K562 (cell line): ENCODE measurements around the gene PDE6B. TPM values are rescaled to one million over a fixed set of nuclear protein-coding genes. Genes with fewer than 3 reads are reported as not detected.

Experiments used
- ATAC-seq: fragments of 200-7000 bp; cut with Tn5 transposase; 3 replicates; pipeline ENCODE4 v1.9.1; 2020; ENCODE audit warnings: moderate library complexity
- BruUV-seq: library from RNA; stranded (reverse); fragments of 400-500 nt; replicated peaks from 2 replicates; lab custom pipeline; 2021; lab: Mats Ljungman, UMichigan
- CTCF ChIA-PET: fragments of 300-600 bp; formaldehyde crosslinking; extraction: SDS; loops from one replicate; lab custom pipeline; 2021; ENCODE audit warnings: low intra/inter-chr PET ratio; lab: Yijun Ruan, JAX
- POLR2A ChIA-PET: fragments of 300-600, 350-650 bp; sonication (Branson Sonifier 250); formaldehyde crosslinking; extraction: SDS; loops from one replicate; lab custom pipeline; 2021; ENCODE audit warnings: antibody characterized with exemption, inconsistent platforms; lab: Yijun Ruan, JAX
- DNase-seq, 4 experiments: peaks; one replicate each; pipeline versions ENCODE4 v3.0.0 to v3.0.0-alpha.2; 2011 to 2018; ENCODE audit warnings: low spot score in 3 of 4, mixed read lengths in 3 of 4; ENCODE audit errors: extremely low read depth in 1 of 4
- FAIRE-seq: peaks from 2 replicates; lab custom pipeline; 2011; peaks lifted over from hg19 to GRCh38; lab: Jason Lieb, UNC
- H2AFZ ChIP-seq: 2 replicates; pipeline ENCODE4 v1.6.0; 2011; ENCODE audit warnings: low read depth, low read length, control low read depth, inconsistent platforms
- H3K27ac ChIP-seq: fragments of 200-600 bp; 3 replicates; pipeline ENCODE4 v1.8.0; 2011; ENCODE audit warnings: low read depth, mild to moderate bottlenecking, control low read depth, inconsistent platforms, low read length, moderate library complexity, mixed read lengths; ENCODE audit errors: extremely low read depth
- H3K27me3 ChIP-seq, 2 experiments: fragments of 300-600 bp in 1 of 2; 2 replicates in 1 of 2; 3 replicates in 1 of 2; pipeline versions ENCODE4 v1.6.0 to v1.8.0; 2011; ENCODE audit warnings: inconsistent platforms in 2 of 2, low read length in 2 of 2, mild to moderate bottlenecking in 1 of 2, mixed read lengths in 1 of 2, moderate library complexity in 1 of 2; ENCODE audit not compliant: control insufficient read depth in 2 of 2, insufficient read depth in 2 of 2
- H3K36me3 ChIP-seq: fragments of 300-600 bp; 3 replicates; pipeline ENCODE4 v1.8.0; 2011; ENCODE audit warnings: mild to moderate bottlenecking, low read length, inconsistent platforms; ENCODE audit not compliant: control insufficient read depth, insufficient read depth
- H3K4me1 ChIP-seq, 2 experiments: fragments of 200-600 bp in 1 of 2; replicated peaks in 1 of 2; 2 replicates in 1 of 2; 3 replicates in 1 of 2; pipeline versions ENCODE4 v1.5.1 to v1.8.0; 2011; ENCODE audit warnings: inconsistent platforms in 2 of 2, low read length in 2 of 2, mild to moderate bottlenecking in 1 of 2, mixed read lengths in 1 of 2, moderate library complexity in 1 of 2; ENCODE audit not compliant: control insufficient read depth in 2 of 2, insufficient read depth in 2 of 2
- H3K4me2 ChIP-seq: 2 replicates; pipeline ENCODE4 v1.6.1; 2011; ENCODE audit warnings: low read length, control low read depth, inconsistent platforms, mixed read lengths; ENCODE audit not compliant: insufficient read depth
- H3K4me3 ChIP-seq: fragments of 200-600 bp; sonication (generic), shearing (Covaris generic); 2 replicates; pipeline ENCODE4 v1.5.1; 2016; ENCODE audit warnings: control low read depth, inconsistent platforms
- H3K79me2 ChIP-seq: fragments of 200-600 bp; 3 replicates; pipeline ENCODE4 v1.8.0; 2011; ENCODE audit warnings: low read length, inconsistent platforms; ENCODE audit not compliant: control insufficient read depth, insufficient read depth
- H3K9ac ChIP-seq, 2 experiments: 2 replicates each; pipeline versions ENCODE4 v1.6.0 to v1.6.1; 2011; ENCODE audit warnings: low read depth in 2 of 2, low read length in 2 of 2, control low read depth in 1 of 2, inconsistent platforms in 1 of 2, mild to moderate bottlenecking in 1 of 2, mixed read lengths in 1 of 2; ENCODE audit not compliant: insufficient read depth in 1 of 2
- H3K9me1 ChIP-seq: one replicate; pipeline ENCODE4 v1.6.0; 2011; ENCODE audit warnings: inconsistent platforms, mild to moderate bottlenecking, low read length, moderate library complexity; ENCODE audit not compliant: control insufficient read depth, insufficient read depth
- H3K9me3 ChIP-seq: replicated peaks from 2 replicates; pipeline ENCODE4 v1.5.1; 2011; ENCODE audit warnings: low read depth, low read length, inconsistent platforms; ENCODE audit not compliant: control insufficient read depth, insufficient read depth
- H4K20me1 ChIP-seq: replicated peaks from 2 replicates; pipeline ENCODE4 v1.6.1; 2011; ENCODE audit warnings: low read length, inconsistent platforms, mixed read lengths; ENCODE audit not compliant: control insufficient read depth, insufficient read depth
- GTF2A2 ChIP-seq: IDR thresholded peaks from 2 replicates; pipeline ENCODE4 v1.6.1; 2016; ENCODE audit warnings: mild to moderate bottlenecking, missing genetic modification characterization, missing compliant biosample characterization
- RBM14 ChIP-seq: fragments of 200-400 bp; formaldehyde crosslinking; IDR thresholded peaks from 2 replicates; pipeline ENCODE4 v1.6.1; 2018; ENCODE audit warnings: low read depth, mild to moderate bottlenecking, low read length, moderate library complexity, borderline replicate concordance; ENCODE audit not compliant: insufficient read depth
- WGBS: fragments of 100-300 bp; shearing (Covaris generic); methylation state at CpG from one replicate; pipeline ENCODE4 v1.1.6; 2016; ENCODE audit warnings: low coverage, mixed read lengths; ENCODE audit not compliant: insufficient coverage; ENCODE audit errors: missing lambda C conversion rate; 5-methylcytosine and 5-hydroxymethylcytosine counted together
- in situ Hi-C: fragments of 300-500 bp; cut with MboI; formaldehyde crosslinking; loops from 4 replicates; pipeline ENCODE4 v1.15.0; 2018; ENCODE audit warnings: inconsistent platforms, mixed read lengths
- intact Hi-C: fragments of 100-400 bp; cut with micrococcal nuclease; formaldehyde crosslinking; loops from 2 replicates; pipeline ENCODE4 v1.14.2; 2022
- polyA plus RNA-seq, 8 experiments: library from polyadenylated mRNA; depleted of rRNA in 4 of 8; stranded (reverse) in 5 of 8; unstranded in 3 of 8; fragments of >200 nt; fragmentation: Nextera tagmentation in 2 of 8; fragmentation: Illumina TruSeq in 1 of 8; extraction: Ambion mirVana in 2 of 8; extraction: Trizol in 1 of 8; gene quantifications; 2 replicates each; pipeline versions ENCODE4 v1.2.1 to v1.2.3, GENCODE V29; 2011 to 2014; ENCODE audit warnings: inconsistent platforms in 1 of 8, missing spikeins in 1 of 8
- total RNA-seq, 7 experiments: library from RNA; depleted of rRNA in 6 of 7; stranded (reverse); fragments of >200 nt in 6 of 7; fragmentation: Illumina TruSeq in 2 of 7; extraction: Trizol in 2 of 7; gene quantifications; 2 replicates each; pipeline versions ENCODE4 v1.2.1 to v1.2.3, GENCODE V29; 2011 to 2021; ENCODE audit warnings: low replicate concordance in 1 of 7
- TF ChIP-seq, protein P1 (sequence below): IDR thresholded peaks from 2 replicates; pipeline ENCODE4 v1.6.1; 2014; ENCODE audit warnings: antibody characterized with exemption

PDE6B gene
- total and polyA plus RNA-seq, 9 of the 15 experiments (the other 6 are each of a cell fraction or from before 2014, with no cell fraction given), result 0.04 TPM; not detected in 8

GRCh38 chr4:609400-610050, 15.8 kb upstream of the PDE6B start (continued):
- no peak for TF ChIP-seq GTF2A2 (tag)
- TF ChIP-seq, all 486 proteins: peak for 14

DNA sequence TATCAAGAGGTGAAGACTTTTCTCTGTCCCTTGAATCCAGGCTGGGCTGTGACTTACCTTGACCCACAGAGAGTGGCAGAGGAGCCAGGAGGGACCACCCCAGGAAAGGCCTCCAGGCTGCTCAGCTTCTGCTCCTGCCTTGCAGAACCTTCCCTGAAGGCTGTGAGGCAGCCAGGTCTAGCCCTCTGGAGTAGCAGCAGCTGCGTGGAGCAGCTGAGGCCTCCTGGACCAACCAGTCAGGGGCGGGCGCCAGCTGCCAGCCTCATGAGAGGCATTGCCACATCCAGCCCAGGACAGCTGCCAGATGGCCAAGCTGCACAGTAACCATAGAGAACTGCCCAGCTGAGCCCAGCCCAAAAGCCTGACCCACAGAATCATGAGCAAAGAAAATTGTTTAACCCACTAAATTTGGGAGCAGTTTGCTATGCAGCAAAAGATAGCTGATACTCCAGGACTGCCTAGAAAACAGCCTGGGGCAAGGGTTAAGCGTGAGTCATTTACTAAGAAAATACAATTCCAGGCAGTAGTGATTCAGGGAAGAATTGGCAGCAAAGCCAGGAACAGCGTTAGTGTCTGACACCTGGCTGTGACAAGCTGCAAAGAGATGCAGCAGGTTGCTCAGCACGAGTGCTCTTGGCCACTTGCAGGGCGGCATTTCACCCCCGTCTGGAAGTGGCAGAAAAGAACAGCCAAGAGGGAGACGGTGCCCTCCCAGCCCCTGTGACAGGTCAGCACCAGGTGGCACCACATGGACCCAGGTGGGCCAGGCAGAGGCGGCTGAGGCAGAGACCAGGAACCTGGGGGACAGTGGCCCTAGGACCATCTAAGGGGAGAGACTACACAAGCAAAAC, 14.7 kb upstream of the PDE6B start:
- no peak overlapping the region for H2AFZ ChIP-seq
- no peaks in the 10 kb centered on the region; the same call in 1 of the 2 replicates for H3K9me3 ChIP-seq
- ATAC-seq, result no peak
- no peak overlapping the region for H3K4me3 ChIP-seq
- FAIRE-seq, result no peak
- H3K27me3 ChIP-seq, result peaks cover 4 to 37% of the 10 kb centered on the region in 2 experiments; a peak in 3 of 5 replicates
- no peaks in the 10 kb centered on the region for H3K9me1 ChIP-seq
- ChIA-PET POLR2A (interaction anchor here (0.7 kb wide), 1 partner anchor 24 kb away, joined by 3 read pairs; no protein-coding TSS in a partner anchor), CTCF (no interaction called here)
- H3K4me2 ChIP-seq, result no peak overlapping the region
- intact Hi-C loops (no loop called here), in situ Hi-C loops (no loop called here)
- no peaks in the 10 kb centered on the region for H3K36me3 ChIP-seq
- WGBS, result 0% methylated on average over 10 of the region's 10 CpGs
- peaks cover 0 to 3% of the 10 kb centered on the region in 2 experiments; a peak in 1 of 5 replicates for H3K4me1 ChIP-seq
- H4K20me1 ChIP-seq, result no peaks in the 10 kb centered on the region
- no peak overlapping the region for H3K27ac ChIP-seq
- H3K79me2 ChIP-seq, result no peaks in the 10 kb centered on the region
- TF ChIP-seq RBM14, result no peak
- TF ChIP-seq, protein P1, sequence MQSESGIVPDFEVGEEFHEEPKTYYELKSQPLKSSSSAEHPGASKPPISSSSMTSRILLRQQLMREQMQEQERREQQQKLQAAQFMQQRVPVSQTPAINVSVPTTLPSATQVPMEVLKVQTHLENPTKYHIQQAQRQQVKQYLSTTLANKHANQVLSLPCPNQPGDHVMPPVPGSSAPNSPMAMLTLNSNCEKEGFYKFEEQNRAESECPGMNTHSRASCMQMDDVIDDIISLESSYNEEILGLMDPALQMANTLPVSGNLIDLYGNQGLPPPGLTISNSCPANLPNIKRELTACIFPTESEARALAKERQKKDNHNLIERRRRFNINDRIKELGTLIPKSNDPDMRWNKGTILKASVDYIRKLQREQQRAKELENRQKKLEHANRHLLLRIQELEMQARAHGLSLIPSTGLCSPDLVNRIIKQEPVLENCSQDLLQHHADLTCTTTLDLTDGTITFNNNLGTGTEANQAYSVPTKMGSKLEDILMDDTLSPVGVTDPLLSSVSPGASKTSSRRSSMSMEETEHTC, result no peak
- BruUV-seq, result no TSS peak
- no peak overlapping the region for H3K9ac ChIP-seq
- DNase-seq, result no peak
